ENCODE results near the gene COL15A1. TPM values are rescaled to one million over a fixed set of nuclear protein-coding genes. Genes with fewer than 3 reads are reported as not detected.
A peak's percentile ranks its signal among the peaks of the same experiment; 100 is the strongest.

COL15A1 gene
- total RNA-seq, 1 experiment from 2014 or later: not detected

DNA sequence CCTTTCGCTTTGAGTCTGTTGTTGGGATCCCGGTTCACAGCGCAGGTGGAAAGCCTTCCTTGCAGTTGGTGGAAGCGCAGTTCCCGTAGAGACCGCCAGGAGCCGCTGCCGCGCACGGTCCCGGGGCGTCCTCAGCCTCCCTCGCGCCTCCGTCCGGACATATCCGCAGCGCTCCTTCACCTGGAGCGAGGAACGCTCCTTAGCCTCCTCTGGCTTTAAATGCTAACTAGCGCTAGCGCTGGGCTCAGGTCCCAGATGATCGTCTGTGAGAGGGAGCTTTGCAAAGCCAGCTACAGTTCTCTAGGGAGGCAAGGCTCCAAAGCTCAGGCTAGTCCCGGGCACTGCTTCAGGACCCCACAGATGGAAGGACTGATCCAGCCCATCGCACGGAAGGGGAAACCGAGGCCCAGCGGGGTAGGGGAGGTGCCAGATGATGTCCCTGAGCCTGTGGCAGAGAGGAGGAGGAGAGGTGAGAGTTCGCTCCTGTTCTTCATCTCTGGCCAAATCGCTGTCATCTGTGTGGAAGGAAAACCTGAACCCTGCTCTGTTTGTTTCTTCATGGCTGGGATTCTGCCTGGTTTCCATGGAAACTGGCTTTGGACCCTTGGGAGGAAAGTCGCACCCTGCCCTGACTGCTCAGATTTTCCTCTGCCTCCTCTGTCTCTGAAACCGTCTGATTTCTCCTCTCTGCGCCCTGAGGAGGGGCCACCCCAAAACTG, 31.4 kb downstream of the COL15A1 start:
- ChIA-PET CTCF (interaction anchor here (0.6 to 8.4 kb wide), 44 partner anchors 9 to 1928 kb away, joined by 3 to 96 read pairs (median 4); partner anchors contain the start of gene GALNT12), POLR2A (no interaction called here)
- no peaks in the 10 kb centered on the region for H3K4me1 Mint-ChIP-seq (ENCODE audit: insufficient read depth, unreplicated experiment)
- no peaks in the 10 kb centered on the region for H3K36me3 Mint-ChIP-seq (ENCODE audit: insufficient read depth, unreplicated experiment)
- H3K4me3 Mint-ChIP-seq (ENCODE audit: unreplicated experiment): no peak overlapping the region
- DNase-seq (ENCODE audit: unreplicated experiment): peak; percentile 70
- H3K9me3 Mint-ChIP-seq (ENCODE audit: unreplicated experiment): no peaks in the 10 kb centered on the region
- peaks cover 29% of the 10 kb centered on the region for H3K27me3 Mint-ChIP-seq (ENCODE audit: insufficient read depth, unreplicated experiment)
- no peak overlapping the region for H3K27ac Mint-ChIP-seq (ENCODE audit: low read depth, unreplicated experiment)
- TF ChIP-seq, protein P1, sequence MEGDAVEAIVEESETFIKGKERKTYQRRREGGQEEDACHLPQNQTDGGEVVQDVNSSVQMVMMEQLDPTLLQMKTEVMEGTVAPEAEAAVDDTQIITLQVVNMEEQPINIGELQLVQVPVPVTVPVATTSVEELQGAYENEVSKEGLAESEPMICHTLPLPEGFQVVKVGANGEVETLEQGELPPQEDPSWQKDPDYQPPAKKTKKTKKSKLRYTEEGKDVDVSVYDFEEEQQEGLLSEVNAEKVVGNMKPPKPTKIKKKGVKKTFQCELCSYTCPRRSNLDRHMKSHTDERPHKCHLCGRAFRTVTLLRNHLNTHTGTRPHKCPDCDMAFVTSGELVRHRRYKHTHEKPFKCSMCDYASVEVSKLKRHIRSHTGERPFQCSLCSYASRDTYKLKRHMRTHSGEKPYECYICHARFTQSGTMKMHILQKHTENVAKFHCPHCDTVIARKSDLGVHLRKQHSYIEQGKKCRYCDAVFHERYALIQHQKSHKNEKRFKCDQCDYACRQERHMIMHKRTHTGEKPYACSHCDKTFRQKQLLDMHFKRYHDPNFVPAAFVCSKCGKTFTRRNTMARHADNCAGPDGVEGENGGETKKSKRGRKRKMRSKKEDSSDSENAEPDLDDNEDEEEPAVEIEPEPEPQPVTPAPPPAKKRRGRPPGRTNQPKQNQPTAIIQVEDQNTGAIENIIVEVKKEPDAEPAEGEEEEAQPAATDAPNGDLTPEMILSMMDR (IDR thresholded peaks at IDR 0.05; ENCODE audit: unreplicated experiment): peak; percentile 93
- no TSS peak for BruUV-seq (replicated peaks)
- intact Hi-C loops (cut with micrococcal nuclease): loop anchor here (1.0 kb wide), 4 partner anchors 24 to 165 kb away; no protein-coding TSS in a partner anchor

DNA sequence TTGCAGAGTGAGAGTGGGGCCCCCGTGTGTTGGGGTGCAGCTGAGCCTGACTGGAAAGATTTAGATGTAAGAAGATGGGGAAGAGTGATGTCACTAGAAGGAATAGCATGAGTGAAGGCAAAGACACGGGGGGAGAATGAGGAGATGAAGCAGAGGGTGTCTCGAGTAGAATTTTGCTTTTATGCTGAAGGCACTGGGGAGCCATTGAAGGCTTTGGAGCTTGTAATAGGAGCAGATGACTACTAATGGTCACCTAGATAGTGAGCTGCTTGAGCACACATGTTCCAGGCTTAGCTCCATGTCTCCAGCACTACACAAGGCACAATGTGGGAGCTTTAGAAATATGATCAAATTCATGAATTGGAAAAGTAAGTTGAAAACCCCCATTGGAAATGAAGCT, 32.1 kb downstream of the COL15A1 start:
- no peak overlapping the region for H3K27ac Mint-ChIP-seq (ENCODE audit: low read depth, unreplicated experiment)

DNA sequence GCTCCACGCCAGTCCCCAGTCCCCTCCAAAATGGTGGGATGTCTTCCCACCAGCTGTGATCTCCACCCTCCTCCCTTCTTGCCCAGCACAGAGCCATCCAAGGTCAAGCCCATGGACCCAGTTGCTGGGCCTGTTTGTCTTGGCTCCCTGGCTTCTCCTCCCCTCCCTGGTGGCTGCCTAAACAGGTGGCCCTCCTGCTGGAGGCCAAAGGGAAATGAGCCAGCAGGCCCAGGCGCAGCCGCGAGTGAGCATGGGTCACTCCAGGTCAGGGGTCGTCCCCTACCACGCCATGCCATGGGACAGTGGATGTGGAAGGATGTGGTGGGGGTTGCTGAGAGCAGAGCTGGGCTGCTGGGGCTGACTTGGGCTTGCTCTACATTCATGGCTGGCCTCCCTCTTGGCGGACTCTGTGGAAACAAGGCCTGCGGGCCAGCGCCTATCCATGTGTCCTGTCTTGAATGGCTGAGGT, 33.6 kb downstream of the COL15A1 start:
- BruUV-seq (replicated peaks): no TSS peak
- H3K36me3 Mint-ChIP-seq (ENCODE audit: insufficient read depth, unreplicated experiment): no peaks in the 10 kb centered on the region
- no peaks in the 10 kb centered on the region for H3K4me1 Mint-ChIP-seq (ENCODE audit: insufficient read depth, unreplicated experiment)
- DNase-seq (ENCODE audit: unreplicated experiment): no peak
- TF ChIP-seq, protein P1 (IDR thresholded peaks at IDR 0.05; ENCODE audit: unreplicated experiment): no peak
- ChIA-PET POLR2A (no interaction called here), CTCF (interaction anchor here (1.2 to 8.4 kb wide), 6 partner anchors 21 to 170 kb away, joined by 3 to 96 read pairs (median 11); partner anchors contain the start of gene GALNT12)
- H3K4me3 Mint-ChIP-seq (ENCODE audit: unreplicated experiment): no peak overlapping the region
- intact Hi-C loops (cut with micrococcal nuclease): no loop called here
- H3K9me3 Mint-ChIP-seq (ENCODE audit: unreplicated experiment): no peaks in the 10 kb centered on the region
- no peak overlapping the region for H3K27ac Mint-ChIP-seq (ENCODE audit: low read depth, unreplicated experiment)
- H3K27me3 Mint-ChIP-seq (ENCODE audit: insufficient read depth, unreplicated experiment): peaks cover 29% of the 10 kb centered on the region

More for the DNA sequence above, 32.1 kb downstream of the COL15A1 start:
- BruUV-seq (replicated peaks): no TSS peak
- peaks cover 29% of the 10 kb centered on the region for H3K27me3 Mint-ChIP-seq (ENCODE audit: insufficient read depth, unreplicated experiment)
- no peak for DNase-seq (ENCODE audit: unreplicated experiment)
- no peak overlapping the region for H3K4me3 Mint-ChIP-seq (ENCODE audit: unreplicated experiment)
- no peaks in the 10 kb centered on the region for H3K9me3 Mint-ChIP-seq (ENCODE audit: unreplicated experiment)
- H3K4me1 Mint-ChIP-seq (ENCODE audit: insufficient read depth, unreplicated experiment): no peaks in the 10 kb centered on the region
- TF ChIP-seq, protein P1 (IDR thresholded peaks at IDR 0.05; ENCODE audit: unreplicated experiment): no peak
- no peaks in the 10 kb centered on the region for H3K36me3 Mint-ChIP-seq (ENCODE audit: insufficient read depth, unreplicated experiment)
- intact Hi-C loops (cut with micrococcal nuclease): loop anchor here (1.0 kb wide), 4 partner anchors 23 to 164 kb away; no protein-coding TSS in a partner anchor
- ChIA-PET POLR2A (no interaction called here), CTCF (interaction anchor here (0.9 to 8.4 kb wide), 16 partner anchors 11 to 489 kb away, joined by 3 to 96 read pairs (median 5); partner anchors contain the start of gene GALNT12)

DNA sequence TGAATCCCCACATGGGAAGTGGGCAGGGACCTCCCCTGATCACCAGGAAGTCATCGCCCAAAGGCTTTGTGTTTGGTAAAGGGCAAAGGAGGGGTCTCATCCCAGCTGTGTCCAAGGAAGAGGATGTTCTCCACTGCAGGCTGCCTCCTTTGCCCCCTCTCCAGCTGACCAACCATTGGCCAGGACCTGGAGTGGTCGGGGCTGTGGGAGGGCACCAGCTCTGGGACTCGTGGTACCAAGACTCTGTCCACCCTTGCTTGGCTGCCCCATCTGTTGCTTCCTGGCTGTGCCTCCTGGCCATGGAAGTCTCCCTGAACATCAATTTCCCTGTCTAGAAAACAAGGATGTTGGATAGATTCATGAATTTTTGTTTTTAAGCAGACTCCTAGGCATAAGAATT, 34.1 kb downstream of the COL15A1 start:
- Mint-ChIP-seq H3K36me3 (ENCODE audit: insufficient read depth, unreplicated experiment) (no peaks in the 10 kb centered on the region), H3K4me1 (ENCODE audit: insufficient read depth, unreplicated experiment) (no peaks in the 10 kb centered on the region), H3K9me3 (ENCODE audit: unreplicated experiment) (no peaks in the 10 kb centered on the region), H3K27me3 (ENCODE audit: insufficient read depth, unreplicated experiment) (peaks cover 25% of the 10 kb centered on the region), H3K27ac (ENCODE audit: low read depth, unreplicated experiment) (no peak overlapping the region), H3K4me3 (ENCODE audit: unreplicated experiment) (no peak overlapping the region)
- POLR2A ChIA-PET: no interaction called here
- CTCF ChIA-PET: interaction anchor here (1.2 to 8.4 kb wide), 6 partner anchors 20 to 163 kb away, joined by 3 to 96 read pairs (median 10); no protein-coding TSS in a partner anchor
- DNase-seq (ENCODE audit: unreplicated experiment): no peak
- intact Hi-C loops (cut with micrococcal nuclease): no loop called here
- TF ChIP-seq, protein P1 (IDR thresholded peaks at IDR 0.05; ENCODE audit: unreplicated experiment): no peak
- no TSS peak for BruUV-seq (replicated peaks)

Data from MCF 10A (cell line).